ENCODE data around the gene PPFIBP1. TPM values are rescaled to one million over a fixed set of nuclear protein-coding genes. Genes with fewer than 3 reads are reported as not detected.

The PPFIBP1 gene
- total and polyA plus RNA-seq, 2 of the 8 experiments (the other 6 are each of a cell fraction or from before 2014, with no cell fraction given), result 7.7 to 31.3 TPM

- no peak overlapping the region for H3K18ac ChIP-seq (ENCODE audit: extremely low read depth, low read length)
- H2AK5ac ChIP-seq (ENCODE audit: low read depth, low read length), result no peak overlapping the region
- no peaks in the 10 kb centered on the region for H3K27me3 ChIP-seq (replicated peaks in 1 of 4; ENCODE audit: control insufficient read depth in 3 of 4, extremely low read depth in 1 of 4, insufficient read depth in 3 of 4, low read length in 3 of 4)
- no peaks in the 10 kb centered on the region for H3K79me1 ChIP-seq (ENCODE audit: low read depth, low read length)
- POLR2A ChIA-PET (ENCODE audit: partially characterized antibody), result no interaction called here
- H3K9ac ChIP-seq (replicated peaks in 1 of 4; ENCODE audit: extremely low read depth in 1 of 4, low read depth in 3 of 4, low read length in 3 of 4), result no peak overlapping the region
- WGBS, 2 experiments (ENCODE audit: extremely low coverage in 1 of 2, insufficient coverage in 1 of 2, insufficient read length in 1 of 2, insufficient replicate concordance in 2 of 2, low coverage in 1 of 2, low lambda C conversion rate in 2 of 2, missing lambda C conversion rate in 1 of 2), result 93% methylated on average over 5 of the region's 5 CpGs; no CpG with 5 or more reads in 1 of the 2 experiments
- no peak overlapping the region for H2BK20ac ChIP-seq (ENCODE audit: low read length)
- no peak overlapping the region for H2BK5ac ChIP-seq (ENCODE audit: low read depth, low read length)
- TF ChIP-seq RNF2 (IDR thresholded peaks at IDR 0.05; ENCODE audit: borderline replicate concordance, low read depth, low read length, missing control alignments, poor library complexity, severe bottlenecking), result no peak
- no peak for TF ChIP-seq SIX5 (IDR thresholded peaks at IDR 0.05; ENCODE audit: low read depth, low read length)
- no peak for TF ChIP-seq CTBP2 (IDR thresholded peaks at IDR 0.05; ENCODE audit: borderline replicate concordance, insufficient read depth, insufficient read length, low read length)
- no peak for TF ChIP-seq CHD2 (IDR thresholded peaks at IDR 0.05; ENCODE audit: low read length)
- TF ChIP-seq JUN (IDR thresholded peaks at IDR 0.05; ENCODE audit: low read depth, low read length), result no peak
- no peak for TF ChIP-seq HDAC2 (IDR thresholded peaks at IDR 0.05; ENCODE audit: borderline replicate concordance in 1 of 2, low read depth in 2 of 2, low read length in 2 of 2)
- TF ChIP-seq SAP30 (IDR thresholded peaks at IDR 0.05; ENCODE audit: insufficient read depth, insufficient replicate concordance, low read length), result no peak
- no peak for TF ChIP-seq POU5F1 (IDR thresholded peaks at IDR 0.05; ENCODE audit: low read depth, low read length)
- no peak for TF ChIP-seq KDM5A (IDR thresholded peaks at IDR 0.05; ENCODE audit: low read length)
- no peak for TF ChIP-seq TEAD4 (IDR thresholded peaks at IDR 0.05; ENCODE audit: low read depth, low read length)
- TF ChIP-seq GABPA (IDR thresholded peaks at IDR 0.05; ENCODE audit: borderline replicate concordance, insufficient read depth, low read length), result no peak
- no peak for TF ChIP-seq KDM1A (IDR thresholded peaks at IDR 0.05; ENCODE audit: borderline replicate concordance, low read length)
- H3K79me2 ChIP-seq (ENCODE audit: control insufficient read depth in 1 of 2, insufficient read depth in 2 of 2, low read length in 2 of 2), result no peaks in the 10 kb centered on the region
- no peak overlapping the region for H4K5ac ChIP-seq (ENCODE audit: insufficient read length, low read depth, low read length)
- no peak overlapping the region for H3K56ac ChIP-seq (replicated peaks; ENCODE audit: insufficient read length, low read depth, low read length)
- H4K8ac ChIP-seq (ENCODE audit: extremely low read depth, insufficient read depth, low read length), result no peak overlapping the region
- CTCF ChIA-PET (ENCODE audit: partially characterized antibody), result interaction anchor here (0.6 to 1.2 kb wide), 4 partner anchors 10 to 187 kb away, joined by 3 read pairs; partner anchors contain the start of gene PPFIBP1
- DNase-seq (ENCODE audit: low read depth in 1 of 2, low spot score in 2 of 2) (no peak), FAIRE-seq (no peak)
- H3K9me3 ChIP-seq (ENCODE audit: insufficient read depth in 2 of 2, low read depth in 1 of 2, low read length in 1 of 2), result no peaks in the 10 kb centered on the region
- no peaks in the 10 kb centered on the region for H3K36me3 ChIP-seq (ENCODE audit: control insufficient read depth in 2 of 4, insufficient read depth in 4 of 4, low read length in 3 of 4)
- H3K4ac ChIP-seq (replicated peaks; ENCODE audit: insufficient read length, low read depth, low read length), result no peak overlapping the region
- no peak overlapping the region for H2BK15ac ChIP-seq (ENCODE audit: low read length)
- no peaks in the 10 kb centered on the region for H4K20me1 ChIP-seq (replicated peaks in 1 of 2; ENCODE audit: control insufficient read depth in 1 of 2, insufficient read depth in 2 of 2, low read length in 2 of 2)
- H2BK120ac ChIP-seq (replicated peaks; ENCODE audit: low read depth, low read length), result no peak overlapping the region
- no peak overlapping the region for H3K4me3 ChIP-seq (ENCODE audit: extremely low read depth in 1 of 4, insufficient read depth in 2 of 4, low read depth in 3 of 4, low read length in 4 of 4)
- H4K91ac ChIP-seq (replicated peaks; ENCODE audit: insufficient read length, low read length), result no peak overlapping the region
- H3K4me1 ChIP-seq (replicated peaks in 1 of 4; ENCODE audit: control insufficient read depth in 3 of 4, insufficient read depth in 4 of 4, low read length in 3 of 4), result no peaks in the 10 kb centered on the region
- no peak overlapping the region for H3K27ac ChIP-seq (ENCODE audit: low read depth, low read length)
- H2BK12ac ChIP-seq (ENCODE audit: low read depth, low read length), result no peak overlapping the region
- no peak overlapping the region for H2AFZ ChIP-seq (ENCODE audit: low read length)
- H3K23ac ChIP-seq (ENCODE audit: insufficient read length), result no peak overlapping the region
- H3K14ac ChIP-seq (ENCODE audit: insufficient read length), result no peak overlapping the region
- no peaks in the 10 kb centered on the region for H3K23me2 ChIP-seq (ENCODE audit: low read depth, low read length)
- H3K4me2 ChIP-seq (ENCODE audit: insufficient read depth in 1 of 2, low read depth in 2 of 2, low read length in 2 of 2), result no peak overlapping the region
These were observed 99.6 kb downstream of the PPFIBP1 start for GRCh38 chr12:27623645-27624044.

Data from H1 (cell line).